Measurements from ENCODE around the gene TMEM163.
"Not testable (repeated sequence)": the region's sequence is repeated elsewhere in the genome, so short reads cannot be mapped to it uniquely, and the experiment has no call there.

The TMEM163 gene

GRCh38 chr2:134724341-134724740, 5.5 kb upstream of the TMEM163 start:
- TF ChIP-seq, protein P1, sequence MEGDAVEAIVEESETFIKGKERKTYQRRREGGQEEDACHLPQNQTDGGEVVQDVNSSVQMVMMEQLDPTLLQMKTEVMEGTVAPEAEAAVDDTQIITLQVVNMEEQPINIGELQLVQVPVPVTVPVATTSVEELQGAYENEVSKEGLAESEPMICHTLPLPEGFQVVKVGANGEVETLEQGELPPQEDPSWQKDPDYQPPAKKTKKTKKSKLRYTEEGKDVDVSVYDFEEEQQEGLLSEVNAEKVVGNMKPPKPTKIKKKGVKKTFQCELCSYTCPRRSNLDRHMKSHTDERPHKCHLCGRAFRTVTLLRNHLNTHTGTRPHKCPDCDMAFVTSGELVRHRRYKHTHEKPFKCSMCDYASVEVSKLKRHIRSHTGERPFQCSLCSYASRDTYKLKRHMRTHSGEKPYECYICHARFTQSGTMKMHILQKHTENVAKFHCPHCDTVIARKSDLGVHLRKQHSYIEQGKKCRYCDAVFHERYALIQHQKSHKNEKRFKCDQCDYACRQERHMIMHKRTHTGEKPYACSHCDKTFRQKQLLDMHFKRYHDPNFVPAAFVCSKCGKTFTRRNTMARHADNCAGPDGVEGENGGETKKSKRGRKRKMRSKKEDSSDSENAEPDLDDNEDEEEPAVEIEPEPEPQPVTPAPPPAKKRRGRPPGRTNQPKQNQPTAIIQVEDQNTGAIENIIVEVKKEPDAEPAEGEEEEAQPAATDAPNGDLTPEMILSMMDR (IDR thresholded peaks at IDR 0.05; ENCODE audit: borderline replicate concordance, insufficient read depth, low read depth, low read length) = no peak
- no peak overlapping the region for H3K4me3 ChIP-seq (ENCODE audit: low read depth, low read length)

DNA sequence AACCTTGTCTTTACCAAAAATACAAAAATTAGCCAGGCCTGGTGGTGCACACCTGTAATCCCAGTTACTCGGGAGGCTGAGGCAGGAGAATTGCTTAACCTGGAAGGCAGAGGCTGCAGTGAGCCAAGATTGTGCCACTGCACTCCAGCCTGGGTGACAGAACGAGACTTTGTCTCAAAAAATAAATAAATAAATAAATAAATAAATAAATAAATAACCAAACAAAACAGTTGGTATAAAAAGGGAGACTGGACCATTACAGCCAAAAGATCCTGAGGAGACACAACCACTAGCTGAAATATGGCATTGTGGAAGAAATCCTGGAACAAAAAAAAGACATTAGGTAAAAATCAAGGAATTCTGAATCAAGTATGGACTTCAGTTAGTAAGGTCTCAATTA, 4.9 kb upstream of the TMEM163 start:
- H3K4me3 ChIP-seq (ENCODE audit: low read depth, low read length) = not testable (repeated sequence)

DNA sequence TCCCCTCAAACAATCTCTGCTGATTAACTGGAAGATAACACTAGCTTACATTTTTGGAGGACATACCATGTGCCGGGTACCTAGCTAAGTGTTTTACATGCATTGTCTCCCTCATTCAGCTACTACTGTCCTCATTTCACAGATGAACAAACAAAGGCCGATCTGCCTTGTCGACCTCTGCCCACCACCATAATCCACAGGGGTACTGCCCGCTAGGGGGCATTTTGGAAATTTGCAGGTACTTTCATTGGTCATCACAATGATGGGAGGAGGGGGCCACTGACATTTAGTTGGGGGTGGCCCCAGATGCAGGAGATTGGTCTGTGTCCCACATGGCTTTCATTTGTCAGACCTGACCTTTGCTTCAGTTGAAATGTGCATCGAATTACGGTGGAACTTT, 3.9 kb upstream of the TMEM163 start:
- TF ChIP-seq, protein P1 (IDR thresholded peaks at IDR 0.05; ENCODE audit: borderline replicate concordance, insufficient read depth, low read depth, low read length) = peak; percentile 33; the same call in 1 of the 2 replicates

DNA sequence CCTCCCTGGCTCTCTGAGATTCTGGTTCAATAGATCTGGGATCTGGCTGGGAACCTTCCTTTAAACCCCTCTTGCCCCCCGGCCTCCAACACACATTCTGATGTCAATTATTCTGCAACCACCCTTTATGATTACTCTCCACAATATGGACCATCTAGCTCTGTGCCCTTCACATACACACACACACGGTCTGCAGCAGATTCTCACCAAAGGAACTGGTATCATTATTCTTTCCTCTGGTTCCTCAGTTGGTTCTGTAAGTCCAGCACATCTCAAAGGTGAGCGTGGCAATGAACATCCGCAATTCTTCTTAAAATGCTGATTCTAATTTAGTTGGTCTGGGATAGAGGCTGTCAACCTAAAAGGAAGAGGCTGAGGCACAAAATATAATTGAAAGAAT, 2.8 kb upstream of the TMEM163 start:
- TF ChIP-seq, protein P1 (IDR thresholded peaks at IDR 0.05; ENCODE audit: borderline replicate concordance, insufficient read depth, low read depth, low read length) = no peak

More for the DNA sequence above, 3.9 kb upstream of the TMEM163 start:
- no peak overlapping the region for H3K4me3 ChIP-seq (ENCODE audit: low read depth, low read length)

DNA sequence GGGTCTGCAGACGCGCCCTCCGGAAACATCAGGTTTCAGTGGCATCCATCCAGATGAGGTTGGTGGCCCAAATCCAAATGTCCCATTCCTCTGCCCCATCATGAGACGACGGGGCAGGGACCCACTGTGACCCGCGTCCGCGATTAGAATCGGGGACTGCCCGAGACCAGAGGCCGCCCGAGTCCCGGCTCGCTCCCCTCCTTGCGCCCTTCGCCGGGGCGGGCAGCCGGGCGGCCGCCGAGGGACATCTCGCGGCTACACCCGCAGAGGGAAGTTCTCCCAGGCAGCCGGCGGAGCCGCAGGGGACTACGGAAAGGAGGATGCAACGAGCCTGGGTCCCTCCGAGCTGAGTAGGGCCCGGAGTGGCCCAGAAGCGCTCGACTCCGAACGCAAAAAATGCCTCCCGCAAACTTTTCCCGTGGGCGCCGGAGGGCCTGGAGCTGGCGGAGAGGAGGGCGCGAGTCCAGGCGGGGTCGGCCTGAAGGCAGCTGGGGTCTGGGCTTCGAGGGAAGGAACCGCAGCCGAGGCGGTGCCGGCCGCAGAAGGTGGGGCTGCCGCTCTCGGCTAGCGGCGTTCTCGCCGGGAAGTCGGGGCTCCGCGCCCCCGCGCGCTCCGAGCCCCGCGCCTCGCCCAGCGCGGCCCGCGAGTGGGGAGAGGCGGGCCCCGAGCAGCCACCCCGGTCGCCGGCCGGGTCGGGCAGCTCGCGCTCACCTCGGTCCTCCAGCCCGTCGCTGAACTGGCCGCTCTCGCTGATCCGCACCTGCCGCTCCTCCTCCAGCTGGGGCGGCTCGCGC, 580 bp downstream of the TMEM163 start:
- peak overlapping the region; percentile 7 for H3K4me3 ChIP-seq (ENCODE audit: low read depth, low read length)
- TF ChIP-seq, protein P1 (IDR thresholded peaks at IDR 0.05; ENCODE audit: borderline replicate concordance, insufficient read depth, low read depth, low read length) = no peak

More for the DNA sequence above, 2.8 kb upstream of the TMEM163 start:
- no peak overlapping the region for H3K4me3 ChIP-seq (ENCODE audit: low read depth, low read length)

DNA sequence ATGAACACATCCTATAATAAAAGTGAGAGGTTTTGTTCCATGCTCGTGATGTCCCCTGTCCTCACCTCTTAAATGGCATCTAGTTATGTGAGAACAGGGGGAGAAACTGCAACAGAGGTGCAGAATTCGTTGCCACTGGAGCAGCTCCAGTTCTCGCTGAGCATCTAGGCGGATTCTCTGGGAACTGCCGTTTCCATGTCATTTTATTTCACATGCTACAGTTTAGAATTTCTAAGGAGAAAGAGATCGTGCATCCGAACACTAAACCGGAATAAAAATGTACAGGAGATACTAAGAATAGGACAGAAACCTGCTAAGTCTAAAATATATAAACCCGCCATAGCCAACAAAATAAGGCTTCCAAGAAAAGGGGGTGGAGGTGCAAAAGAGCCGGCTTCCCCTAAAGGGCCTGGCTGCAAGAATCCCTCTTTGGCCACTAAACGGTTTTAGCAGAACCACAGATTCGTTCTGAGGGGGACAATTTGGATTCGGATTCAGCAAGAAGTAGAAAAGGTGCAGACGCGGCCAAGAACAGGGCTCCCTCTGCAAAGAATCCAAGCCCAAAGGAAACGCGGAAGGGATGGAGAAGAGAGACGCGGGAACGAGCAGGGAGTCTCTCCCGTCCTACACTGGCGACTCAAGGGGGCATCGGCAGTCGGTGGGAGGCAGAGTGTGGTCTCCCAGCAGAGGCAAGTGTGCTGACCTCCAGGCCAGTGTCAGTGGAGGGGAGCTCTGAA, 1.3 kb downstream of the TMEM163 start:
- no peak overlapping the region for H3K4me3 ChIP-seq (ENCODE audit: low read depth, low read length)
- TF ChIP-seq, protein P1 (IDR thresholded peaks at IDR 0.05; ENCODE audit: borderline replicate concordance, insufficient read depth, low read depth, low read length) = no peak

GRCh38 chr2:134716721-134717243, 2.0 kb downstream of the TMEM163 start:
- TF ChIP-seq, protein P1 (IDR thresholded peaks at IDR 0.05; ENCODE audit: borderline replicate concordance, insufficient read depth, low read depth, low read length) = no peak
- no peak overlapping the region for H3K4me3 ChIP-seq (ENCODE audit: low read depth, low read length)
